Adrenal gland (tissue), 12 donors: ENCODE measurements around the gene NHEJ1. TPM values are rescaled to one million over a fixed set of nuclear protein-coding genes. Genes with fewer than 3 reads are reported as not detected.

Source experiments
- DNase-seq, 7 donors: peaks; one replicate each; pipeline ENCODE4 v3.0.0-alpha.2; 2019 to 2020
- H3K27ac ChIP-seq, 5 donors: fragments of 200-600 bp; sonication (generic) in 4 of 5; 1 replicate in 3 of 5; 2 replicates in 2 of 5; pipeline versions ENCODE4 v1.5.1 to v1.8.0; 2016 to 2020; ENCODE audit warnings: mild to moderate bottlenecking in 1 of 5
- H3K27me3 ChIP-seq: fragments of 200-600 bp; 2 replicates; pipeline ENCODE4 v1.8.0; 2021
- H3K36me3 ChIP-seq, 2 donors: fragments of 200-600 bp; replicated peaks in 1 of 2; 1 replicate in 1 of 2; 2 replicates in 1 of 2; pipeline versions ENCODE4 v1.5.1 to v1.8.0; 2018 to 2022
- H3K4me1 ChIP-seq, 2 donors: fragments of 200-600 bp; replicated peaks in 1 of 2; 1 replicate in 1 of 2; 2 replicates in 1 of 2; pipeline versions ENCODE4 v1.5.1 to v1.8.0; 2018 to 2021
- H3K4me3 ChIP-seq, 4 donors: fragments of 200-600 bp; sonication (generic) in 3 of 4; one replicate each; pipeline ENCODE4 v1.5.1; 2016 to 2018
- H3K9me3 ChIP-seq, 3 donors: fragments of 200-600 bp; sonication (generic) in 1 of 3; replicated peaks in 1 of 3; 1 replicate in 2 of 3; 2 replicates in 1 of 3; pipeline versions ENCODE4 v1.5.1 to v1.8.0; 2016 to 2021
- POLR2A ChIP-seq, 2 donors: fragments of 450-650 bp; IDR thresholded peaks; one replicate each; pipeline ENCODE4 v1.6.1; 2017; ENCODE audit warnings: antibody characterized with exemption in 2 of 2, mild to moderate bottlenecking in 2 of 2, moderate library complexity in 1 of 2
- WGBS, 4 donors: extraction: QIAGEN DNeasy Blood & Tissue Kit in 2 of 4; methylation state at CpG; one replicate each; pipeline versions ENCODE4 v1.1.5 to v1.1.7; 2013 to 2017; 5-methylcytosine and 5-hydroxymethylcytosine counted together
- intact Hi-C, 2 donors: fragments of 100-400 bp; cut with DNase I; formaldehyde crosslinking; loops; one replicate each; pipeline versions ENCODE4 v1.14.1 to v1.15.0; 2022 to 2023
- polyA plus RNA-seq, 3 donors: library from polyadenylated mRNA; stranded (reverse); fragments of 200-250 nt in 2 of 3; fragments of 350-450 nt in 1 of 3; fragmentation: Illumina TruSeq in 1 of 3; extraction: RNeasy Lipid Tissue Mini Kit (QIAGEN cat#74804) in 1 of 3; gene quantifications; one replicate each; pipeline ENCODE4 v1.2.3, GENCODE V29; 2013 to 2014
- total RNA-seq, 9 donors: library from RNA; depleted of rRNA in 4 of 9; stranded (reverse); fragments of >200 nt in 4 of 9; fragments of 120-200 nt in 1 of 9; fragmentation: NEBNext Ultra II Directional in 1 of 9; extraction: Animal tissue kit (Norgen Biotek cat#: 25700) in 1 of 9; gene quantifications; one replicate each; pipeline versions ENCODE4 v1.1.0 to v1.2.4, GENCODE V29; 2013 to 2023
- TF ChIP-seq, protein P1 (sequence below), 6 experiments: fragments of 450-650 bp in 4 of 6; fragments of 200-600 bp in 2 of 6; sonication (generic) in 1 of 6; IDR thresholded peaks; 1 replicate in 5 of 6; 2 replicates in 1 of 6; pipeline versions ENCODE4 v1.5.1 to v1.8.0; 2016 to 2021; ENCODE audit warnings: antibody characterized with exemption in 6 of 6, mild to moderate bottlenecking in 2 of 6, moderate library complexity in 1 of 6
- donor health status: healthy with polysubstance abuse.
- donor health status: Bipolar disorder and iron deficiency.
- donor health status: DM: yes; HTN: yes; CAD: no.
- donor health status: DM: no; HTN: no; CAD: no.
- donor health status: DM: no; HTN: no; CAD: no.
- donor health status: DM: yes; HTN: yes; CAD: no.

Gene NHEJ1
- total and polyA plus RNA-seq, 12 donors: 5.7 to 26.0 (median 17.1) TPM

DNA sequence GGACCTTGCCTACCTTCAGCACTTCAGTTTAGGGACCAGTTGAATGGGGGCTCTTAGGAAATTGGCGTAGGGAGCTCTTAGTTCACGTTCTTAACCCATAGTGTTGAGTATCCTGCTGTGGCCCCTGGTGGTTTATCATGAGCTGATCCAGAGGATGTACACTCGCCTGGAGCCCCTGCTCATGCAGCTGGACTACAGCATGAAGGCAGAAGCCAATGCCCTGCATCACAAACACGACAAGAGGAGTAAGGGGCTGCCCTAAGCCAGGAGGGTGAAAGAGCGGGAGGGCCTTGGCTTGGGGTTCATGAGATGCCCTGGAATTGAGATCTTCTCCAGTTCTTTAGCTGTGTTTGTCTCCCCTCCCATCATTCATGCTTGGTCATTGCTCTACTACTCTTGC is 20.3 kb upstream of the NHEJ1 start:
- Histone ChIP-seq H3K36me3 (peaks cover 0 to 55% of the 10 kb centered on the region in 2 donors), H3K4me1 (peaks cover 13 to 15% of the 10 kb centered on the region in 2 donors), H3K4me3 (no peak overlapping the region), H3K27me3 (no peaks in the 10 kb centered on the region), H3K27ac (no peak overlapping the region), H3K9me3 (no peaks in the 10 kb centered on the region)
- WGBS, 4 donors: 93 to 98% (median 94%) methylated on average over 5 of the region's 5 CpGs
- TF ChIP-seq, protein P1, sequence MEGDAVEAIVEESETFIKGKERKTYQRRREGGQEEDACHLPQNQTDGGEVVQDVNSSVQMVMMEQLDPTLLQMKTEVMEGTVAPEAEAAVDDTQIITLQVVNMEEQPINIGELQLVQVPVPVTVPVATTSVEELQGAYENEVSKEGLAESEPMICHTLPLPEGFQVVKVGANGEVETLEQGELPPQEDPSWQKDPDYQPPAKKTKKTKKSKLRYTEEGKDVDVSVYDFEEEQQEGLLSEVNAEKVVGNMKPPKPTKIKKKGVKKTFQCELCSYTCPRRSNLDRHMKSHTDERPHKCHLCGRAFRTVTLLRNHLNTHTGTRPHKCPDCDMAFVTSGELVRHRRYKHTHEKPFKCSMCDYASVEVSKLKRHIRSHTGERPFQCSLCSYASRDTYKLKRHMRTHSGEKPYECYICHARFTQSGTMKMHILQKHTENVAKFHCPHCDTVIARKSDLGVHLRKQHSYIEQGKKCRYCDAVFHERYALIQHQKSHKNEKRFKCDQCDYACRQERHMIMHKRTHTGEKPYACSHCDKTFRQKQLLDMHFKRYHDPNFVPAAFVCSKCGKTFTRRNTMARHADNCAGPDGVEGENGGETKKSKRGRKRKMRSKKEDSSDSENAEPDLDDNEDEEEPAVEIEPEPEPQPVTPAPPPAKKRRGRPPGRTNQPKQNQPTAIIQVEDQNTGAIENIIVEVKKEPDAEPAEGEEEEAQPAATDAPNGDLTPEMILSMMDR (IDR thresholded peaks at IDR 0.05): no peak
- no peak for TF ChIP-seq POLR2A (IDR thresholded peaks at IDR 0.05)
- intact Hi-C loops: no loop called here
- DNase-seq: peak in 1 of 7 donors; percentile 20

DNA sequence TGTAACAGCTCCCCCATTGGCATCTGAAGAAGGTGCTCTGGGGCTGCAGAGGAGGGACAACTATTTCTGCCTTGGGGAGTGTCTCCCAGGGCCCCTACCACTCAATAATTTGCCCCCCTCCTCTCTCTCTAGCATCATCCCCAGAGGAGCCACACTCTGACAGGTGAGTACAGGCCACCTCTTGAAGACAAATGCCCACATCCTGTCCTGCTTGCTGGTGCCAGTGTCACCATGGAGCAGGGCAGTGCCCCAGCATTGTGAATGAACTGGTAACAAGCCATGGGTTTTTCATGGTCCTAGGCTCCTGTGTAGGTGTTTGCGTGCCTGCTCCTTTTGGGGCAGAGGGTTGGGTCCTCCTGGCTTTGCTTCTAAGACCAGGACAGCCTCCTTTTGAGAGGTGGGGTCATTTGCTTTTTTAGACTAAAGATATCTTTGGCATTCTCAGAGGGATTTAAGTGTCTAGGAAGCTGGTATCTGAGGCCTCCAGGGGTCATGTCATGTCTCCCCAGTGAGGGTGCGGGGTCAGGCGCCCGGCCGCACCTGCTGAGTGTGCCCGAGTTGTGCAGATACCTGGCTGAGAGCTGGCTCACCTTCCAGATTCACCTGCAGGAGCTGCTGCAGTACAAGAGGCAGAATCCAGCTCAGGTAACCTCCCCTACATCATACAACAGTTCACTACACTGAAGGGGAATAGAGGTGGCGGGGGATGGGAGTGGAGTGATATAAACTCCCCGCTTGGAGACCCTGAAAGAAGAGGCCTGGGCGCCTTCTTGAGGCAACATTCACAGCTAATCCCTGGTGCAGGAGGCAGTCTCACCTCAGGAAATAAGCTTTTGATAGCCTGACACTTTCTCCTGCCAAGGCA is 19.2 kb upstream of the NHEJ1 start:
- Histone ChIP-seq H3K27me3 (no peaks in the 10 kb centered on the region), H3K27ac (no peak overlapping the region), H3K9me3 (no peaks in the 10 kb centered on the region), H3K4me3 (no peak overlapping the region), H3K4me1 (peaks cover 20 to 21% of the 10 kb centered on the region in 2 donors), H3K36me3 (peaks cover 0 to 54% of the 10 kb centered on the region in 2 donors)
- 94 to 96% (median 95%) methylated on average over 9 of the region's 9 CpGs for WGBS, 4 donors
- TF ChIP-seq, protein P1 (IDR thresholded peaks at IDR 0.05): no peak
- no peak for TF ChIP-seq POLR2A (IDR thresholded peaks at IDR 0.05)
- peak in 2 of 7 donors; percentile 21 to 45 for DNase-seq
- intact Hi-C loops: no loop called here

DNA sequence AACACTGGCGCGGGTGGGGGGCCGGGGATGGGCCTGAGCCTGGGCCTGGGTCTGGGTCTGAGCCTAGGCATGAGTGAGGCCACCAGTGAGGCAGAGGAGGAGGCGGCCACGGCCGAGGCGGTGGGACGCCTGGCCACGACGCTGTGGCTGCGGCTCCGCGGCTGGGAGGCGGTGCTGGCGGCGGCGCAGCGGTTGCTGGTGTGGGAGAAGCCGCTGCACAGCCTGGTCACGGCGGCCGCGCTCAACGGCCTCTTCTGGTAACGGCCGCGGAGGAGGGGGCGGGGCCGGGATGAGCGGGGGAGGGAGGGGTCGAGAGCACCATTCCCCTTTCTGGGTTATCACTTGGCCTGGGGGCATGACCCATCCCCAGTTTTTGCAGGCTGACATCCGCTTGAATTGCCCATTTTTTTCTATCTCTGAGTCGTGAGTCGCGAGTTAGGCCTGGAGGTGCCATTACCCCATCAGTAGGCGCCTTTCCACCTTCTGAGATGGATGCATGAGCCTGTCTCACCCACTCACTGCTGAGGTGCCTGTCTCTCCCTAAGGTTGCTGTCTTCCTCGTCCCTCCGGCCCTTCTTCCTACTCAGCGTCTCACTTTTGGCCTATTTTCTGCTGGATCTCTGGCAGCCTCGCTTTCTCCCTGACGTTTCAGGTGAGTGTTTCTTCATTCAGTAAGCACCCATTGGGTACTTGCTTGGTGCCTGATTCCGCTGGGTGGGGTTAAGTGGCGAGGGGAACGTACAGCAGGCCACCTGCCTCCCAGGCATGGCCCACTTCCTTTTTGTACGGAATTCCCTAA is 18.0 kb upstream of the NHEJ1 start:
- Histone ChIP-seq H3K36me3 (peaks cover 0 to 58% of the 10 kb centered on the region in 2 donors), H3K27ac (peak overlapping the region; percentile 97 to 100 (median 99)), H3K4me3 (peak overlapping the region; percentile 47 to 100 (median 68)), H3K4me1 (peaks cover 20 to 21% of the 10 kb centered on the region in 2 donors), H3K27me3 (no peaks in the 10 kb centered on the region), H3K9me3 (no peaks in the 10 kb centered on the region)
- intact Hi-C loops: no loop called here
- TF ChIP-seq POLR2A (IDR thresholded peaks at IDR 0.05): no peak
- TF ChIP-seq, protein P1 (IDR thresholded peaks at IDR 0.05): no peak
- WGBS, 4 donors: 2 to 11% (median 5%) methylated on average over 12 to 45 of the region's 45 CpGs
- DNase-seq: peak; percentile 60 to 74 (median 64)
